Upper lobe of left lung (tissue), 4 donors: ENCODE data around the gene TMC3.

Source experiments
- CTCF ChIP-seq, 6 experiments: fragments of 450-650 bp in 4 of 6; fragments of 200-600 bp in 2 of 6; sonication (generic) in 2 of 6; IDR thresholded peaks; one replicate each; pipeline ENCODE4 v1.5.1; 2016 to 2019; ENCODE audit warnings: antibody characterized with exemption in 6 of 6
- EP300 ChIP-seq, 4 donors: sonication (generic); formaldehyde crosslinking; IDR thresholded peaks; one replicate each; pipeline ENCODE4 v1.5.1; 2017; ENCODE audit warnings: antibody characterized with exemption in 4 of 4, control low read depth in 2 of 4
- POLR2A ChIP-seq, 4 donors: fragments of 450-650 bp; IDR thresholded peaks; one replicate each; pipeline ENCODE4 v1.5.1; 2016 to 2017; ENCODE audit warnings: antibody characterized with exemption in 4 of 4, mild to moderate bottlenecking in 2 of 4

GRCh38 chr15:81291916-81292522 is 82.0 kb downstream of the TMC3 start:
- TF ChIP-seq CTCF (IDR thresholded peaks at IDR 0.05) (no peak), EP300 (IDR thresholded peaks at IDR 0.05) (no peak), POLR2A (IDR thresholded peaks at IDR 0.05) (no peak)
